Measurements from ENCODE around the gene MYPN. TPM values are rescaled to one million over a fixed set of nuclear protein-coding genes. Genes with fewer than 3 reads are reported as not detected.
A peak's percentile ranks its signal among the peaks of the same experiment; 100 is the strongest.

The MYPN gene
- total RNA-seq, 1 donor: 1.8 TPM

DNA sequence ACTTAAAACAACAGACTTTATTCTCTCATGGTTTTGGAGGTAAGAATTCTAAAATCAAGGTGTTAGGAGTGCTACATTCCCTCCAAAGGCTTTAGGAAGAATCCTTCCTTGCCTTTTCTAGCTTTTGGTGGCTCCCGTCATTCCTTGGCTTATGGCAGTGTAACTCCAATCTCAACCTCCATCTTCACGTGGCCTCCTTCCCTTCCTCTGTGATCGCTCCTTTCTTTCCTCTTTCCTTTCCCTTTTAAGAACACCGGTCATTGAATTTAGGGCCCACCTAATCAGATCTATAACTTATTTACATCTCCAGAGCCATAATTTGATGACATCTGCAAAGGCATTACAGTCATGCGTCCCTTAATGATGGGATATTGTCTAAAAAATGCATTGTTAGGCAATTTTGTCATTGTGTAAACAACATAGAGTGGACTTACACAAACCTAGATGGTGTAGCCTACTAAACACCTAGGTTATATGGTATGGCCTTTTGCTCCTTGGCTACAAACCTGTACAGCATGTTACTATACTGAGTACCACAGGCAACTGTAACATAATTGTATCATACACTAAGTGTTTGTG, 28.3 kb upstream of the MYPN start:
- no peak overlapping the region for H3K4me3 ChIP-seq (ENCODE audit: insufficient read depth, low read length)
- DNase-seq (ENCODE audit: insufficient read length, low spot score, missing footprints): no peak
- no peaks in the 10 kb centered on the region for H3K36me3 ChIP-seq (ENCODE audit: insufficient read depth, low read length)
- no peak overlapping the region for H3K4me2 ChIP-seq (ENCODE audit: insufficient read depth, low read length)
- no peaks in the 10 kb centered on the region for H3K9me3 ChIP-seq (ENCODE audit: low read depth, low read length)
- H3K27me3 ChIP-seq (ENCODE audit: insufficient read depth, low read length): no peaks in the 10 kb centered on the region
- H3K79me2 ChIP-seq (ENCODE audit: insufficient read depth, low read length): peaks cover 4% of the 10 kb centered on the region
- no peaks in the 10 kb centered on the region for H4K20me1 ChIP-seq (ENCODE audit: insufficient read depth, low read length)
- no peak for TF ChIP-seq CTCF (IDR thresholded peaks at IDR 0.05; ENCODE audit: extremely low read depth, low read depth, low read length)
- peak overlapping the region; percentile 76 for H2AFZ ChIP-seq (ENCODE audit: low read length)
- peaks cover 27% of the 10 kb centered on the region for H3K4me1 ChIP-seq (ENCODE audit: insufficient read depth, low read length)
- H3K27ac ChIP-seq (ENCODE audit: low read depth, low read length): no peak overlapping the region

DNA sequence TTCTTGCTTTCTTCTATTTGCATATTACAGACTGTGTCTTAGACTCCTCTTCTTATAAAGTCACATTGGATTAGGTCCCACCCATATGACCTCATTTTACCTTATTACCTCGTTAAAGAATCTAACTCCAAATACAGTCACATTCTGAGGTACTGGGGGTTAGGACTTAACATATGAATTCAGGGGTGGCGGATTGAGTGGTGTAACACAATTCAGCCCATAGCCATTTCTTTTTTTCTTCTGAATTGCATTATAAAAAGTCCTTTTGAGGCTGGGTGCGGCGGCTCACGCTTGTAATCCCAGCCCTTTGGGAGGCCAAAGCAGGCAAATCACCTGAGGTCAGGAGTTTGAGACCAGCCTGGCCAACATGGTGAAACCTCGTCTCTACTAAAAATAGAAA, 27.4 kb upstream of the MYPN start:
- no peak overlapping the region for H3K4me2 ChIP-seq (ENCODE audit: insufficient read depth, low read length)
- H3K9me3 ChIP-seq (ENCODE audit: low read depth, low read length): no peaks in the 10 kb centered on the region
- H3K4me1 ChIP-seq (ENCODE audit: insufficient read depth, low read length): peaks cover 34% of the 10 kb centered on the region
- no peak overlapping the region for H3K4me3 ChIP-seq (ENCODE audit: insufficient read depth, low read length)
- no peaks in the 10 kb centered on the region for H3K36me3 ChIP-seq (ENCODE audit: insufficient read depth, low read length)
- no peak for DNase-seq (ENCODE audit: insufficient read length, low spot score, missing footprints)
- no peak overlapping the region for H3K27ac ChIP-seq (ENCODE audit: low read depth, low read length)
- H4K20me1 ChIP-seq (ENCODE audit: insufficient read depth, low read length): no peaks in the 10 kb centered on the region
- H3K27me3 ChIP-seq (ENCODE audit: insufficient read depth, low read length): no peaks in the 10 kb centered on the region
- no peak overlapping the region for H2AFZ ChIP-seq (ENCODE audit: low read length)
- peaks cover 4% of the 10 kb centered on the region for H3K79me2 ChIP-seq (ENCODE audit: insufficient read depth, low read length)
- TF ChIP-seq CTCF (IDR thresholded peaks at IDR 0.05; ENCODE audit: extremely low read depth, low read depth, low read length): no peak

GRCh38 chr10:68082872-68083271, 26.4 kb upstream of the MYPN start:
- Histone ChIP-seq H3K27ac (ENCODE audit: low read depth, low read length) (peak overlapping the region; percentile 86), H3K36me3 (ENCODE audit: insufficient read depth, low read length) (no peaks in the 10 kb centered on the region), H4K20me1 (ENCODE audit: insufficient read depth, low read length) (no peaks in the 10 kb centered on the region), H3K27me3 (ENCODE audit: insufficient read depth, low read length) (no peaks in the 10 kb centered on the region), H3K9me3 (ENCODE audit: low read depth, low read length) (no peaks in the 10 kb centered on the region), H3K4me1 (ENCODE audit: insufficient read depth, low read length) (peaks cover 44% of the 10 kb centered on the region), H3K4me3 (ENCODE audit: insufficient read depth, low read length) (no peak overlapping the region), H2AFZ (ENCODE audit: low read length) (peak overlapping the region; percentile 64), H3K79me2 (ENCODE audit: insufficient read depth, low read length) (peaks cover 4% of the 10 kb centered on the region), H3K4me2 (ENCODE audit: insufficient read depth, low read length) (peak overlapping the region; percentile 39)
- DNase-seq (ENCODE audit: insufficient read length, low spot score, missing footprints): peak; percentile 43
- TF ChIP-seq CTCF (IDR thresholded peaks at IDR 0.05; ENCODE audit: extremely low read depth, low read depth, low read length): peak; percentile 71

GRCh38 chr10:68083953-68084352, 25.3 kb upstream of the MYPN start:
- DNase-seq (ENCODE audit: insufficient read length, low spot score, missing footprints): no peak
- peak overlapping the region; percentile 4 for H2AFZ ChIP-seq (ENCODE audit: low read length)
- H3K4me3 ChIP-seq (ENCODE audit: insufficient read depth, low read length): no peak overlapping the region
- no peaks in the 10 kb centered on the region for H3K9me3 ChIP-seq (ENCODE audit: low read depth, low read length)
- H3K36me3 ChIP-seq (ENCODE audit: insufficient read depth, low read length): no peaks in the 10 kb centered on the region
- H3K4me1 ChIP-seq (ENCODE audit: insufficient read depth, low read length): peaks cover 52% of the 10 kb centered on the region
- H3K4me2 ChIP-seq (ENCODE audit: insufficient read depth, low read length): no peak overlapping the region
- H3K79me2 ChIP-seq (ENCODE audit: insufficient read depth, low read length): peaks cover 7% of the 10 kb centered on the region
- no peaks in the 10 kb centered on the region for H3K27me3 ChIP-seq (ENCODE audit: insufficient read depth, low read length)
- H3K27ac ChIP-seq (ENCODE audit: low read depth, low read length): peak overlapping the region; percentile 86
- no peak for TF ChIP-seq CTCF (IDR thresholded peaks at IDR 0.05; ENCODE audit: extremely low read depth, low read depth, low read length)
- H4K20me1 ChIP-seq (ENCODE audit: insufficient read depth, low read length): no peaks in the 10 kb centered on the region
